SHP77 treated with DMSO at 0.1 percent for 48 hours (cell line): Measurements from ENCODE around the gene RRP1B.
"Not testable (repeated sequence)": the region's sequence is repeated elsewhere in the genome, so short reads cannot be mapped to it uniquely, and the experiment has no call there.

Experiments used
- DNase-seq: peaks from one replicate; lab custom pipeline; 2025; lab: John Stamatoyannopoulos, UW

Gene RRP1B

GRCh38 chr21:43701936-43702784 is 42.8 kb downstream of the RRP1B start:
- DNase-seq = no peak

- no peak for DNase-seq
Observed at GRCh38 chr21:43702785-43703034, 43.4 kb downstream of the RRP1B start.

- no peak for DNase-seq
Observed at GRCh38 chr21:43703035-43703880, 43.9 kb downstream of the RRP1B start.

GRCh38 chr21:43707462-43707861 is 48.1 kb downstream of the RRP1B start:
- no peak for DNase-seq

GRCh38 chr21:43708745-43709381 is 49.5 kb downstream of the RRP1B start:
- no peak for DNase-seq

- DNase-seq = no peak
Observed at GRCh38 chr21:43712268-43712942, 53.0 kb downstream of the RRP1B start.

GRCh38 chr21:43713123-43713522 is 53.8 kb downstream of the RRP1B start:
- DNase-seq = not testable (repeated sequence)

- DNase-seq = no peak
Observed at GRCh38 chr21:43716376-43717165, 57.2 kb downstream of the RRP1B start.

- DNase-seq = no peak
Observed at GRCh38 chr21:43717166-43717853, 58.0 kb downstream of the RRP1B start.

- DNase-seq = no peak
Observed at GRCh38 chr21:43717967-43718871, 58.9 kb downstream of the RRP1B start.

GRCh38 chr21:43718872-43719747 is 59.8 kb downstream of the RRP1B start, which contains the start of gene PDXK:
Gene PDXK, plus strand, starts transcription at chr21:43719129. Its CDS starts 166 bp downstream, at chr21:43719295.
- peak; percentile 16 for DNase-seq

- DNase-seq = no peak
Observed at GRCh38 chr21:43719748-43720538, 60.6 kb downstream of the RRP1B start.

GRCh38 chr21:43720539-43721166 is 61.3 kb downstream of the RRP1B start:
- DNase-seq = no peak

GRCh38 chr21:43721206-43721605 is 61.8 kb downstream of the RRP1B start:
- no peak for DNase-seq

- DNase-seq = no peak
Observed at GRCh38 chr21:43721939-43722338, 62.6 kb downstream of the RRP1B start.

GRCh38 chr21:43723648-43724047 is 64.3 kb downstream of the RRP1B start:
- DNase-seq = no peak
